ENCODE data around the gene GIGYF1. TPM values are rescaled to one million over a fixed set of nuclear protein-coding genes. Genes with fewer than 3 reads are reported as not detected.

Gene GIGYF1
- total and polyA plus RNA-seq, 2 of the 13 experiments (the other 11 are each of a cell fraction or from before 2014, with no cell fraction given), result 7.6 to 16.1 TPM

DNA sequence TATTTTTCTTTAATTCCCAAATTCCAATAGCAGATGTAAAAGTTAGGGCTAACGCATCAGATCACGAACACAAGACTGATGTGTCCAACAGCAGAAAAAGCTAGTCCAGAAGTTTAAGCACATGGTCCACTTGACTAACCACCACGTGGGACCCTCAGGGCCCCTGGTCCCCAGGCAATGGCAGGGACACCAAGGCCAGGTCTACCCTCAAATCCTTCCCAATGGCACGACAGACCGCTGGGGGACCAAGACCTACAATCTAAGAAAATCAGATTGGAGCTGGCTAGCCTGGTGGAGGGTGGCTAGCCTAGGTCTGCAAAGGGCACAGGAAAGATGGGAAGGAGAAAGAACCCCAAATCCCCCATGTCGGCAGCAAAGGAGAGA lies 1.5 kb downstream of the GIGYF1 start:
- no peak overlapping the region for H3K27ac ChIP-seq (ENCODE audit: extremely low read length, insufficient read depth, low read length)
- 62% methylated on average over 6 of the region's 6 CpGs for WGBS (ENCODE audit: low lambda C conversion rate)
- no peak for ATAC-seq

More for the DNA sequence above, 1.5 kb downstream of the GIGYF1 start:
- H3K79me2 ChIP-seq (ENCODE audit: insufficient read depth, low read length), result peaks cover 48% of the 10 kb centered on the region
- POLR2A ChIA-PET, result interaction anchor here (0.6 to 4.4 kb wide), 9 partner anchors 12 to 182 kb away, joined by 3 to 17 read pairs (median 4); partner anchors contain the start of genes FBXO24, LRCH4, MOSPD3 and POP7
- FAIRE-seq, result no peak
- BruUV-seq (replicated peaks), result no TSS peak
- intact Hi-C loops (cut with micrococcal nuclease; ENCODE audit: unreplicated experiment) (loop anchor here (5.0 kb wide), 1 partner anchor 80 kb away; the partner anchor contains the start of gene MOSPD3), in situ Hi-C loops (cut with HindIII; ENCODE audit: extremely low pct_ligation_motif_present, low pct_unique_long_range_greater_than_20kb) (loop anchor here (5.0 to 10.0 kb wide), 2 partner anchors 80 to 228 kb away; partner anchors contain the start of genes MOSPD3 and SPACDR)
- H3K4me3 ChIP-seq (replicated peaks in 1 of 3; ENCODE audit: insufficient read depth in 1 of 3, low read depth in 2 of 3, low read length in 3 of 3), result peak overlapping the region; percentile 93 to 97 (median 96)
- H3K9ac ChIP-seq (ENCODE audit: insufficient read depth, low read depth, low read length), result peak overlapping the region; percentile 88
- no peaks in the 10 kb centered on the region for H3K27me3 ChIP-seq (ENCODE audit: control insufficient read depth in 1 of 2, insufficient read depth in 2 of 2, low read length in 2 of 2)
- peaks cover 34% of the 10 kb centered on the region for H3K4me1 ChIP-seq (ENCODE audit: insufficient read depth, low read length)
- H3K36me3 ChIP-seq (replicated peaks in 1 of 2; ENCODE audit: control insufficient read depth in 1 of 2, insufficient read depth in 2 of 2, low read length in 2 of 2), result peaks cover 11 to 27% of the 10 kb centered on the region in 2 experiments; a peak in 4 of 5 replicates
- H4K20me1 ChIP-seq (ENCODE audit: insufficient read depth, low read length), result peaks cover 40% of the 10 kb centered on the region
- CTCF ChIA-PET (ENCODE audit: low intra/inter-chr PET ratio, low total read pairs), result interaction anchor here (2.0 kb wide), 1 partner anchor 63 kb away, joined by 8 read pairs; no protein-coding TSS in a partner anchor
- TF ChIP-seq, protein P1, sequence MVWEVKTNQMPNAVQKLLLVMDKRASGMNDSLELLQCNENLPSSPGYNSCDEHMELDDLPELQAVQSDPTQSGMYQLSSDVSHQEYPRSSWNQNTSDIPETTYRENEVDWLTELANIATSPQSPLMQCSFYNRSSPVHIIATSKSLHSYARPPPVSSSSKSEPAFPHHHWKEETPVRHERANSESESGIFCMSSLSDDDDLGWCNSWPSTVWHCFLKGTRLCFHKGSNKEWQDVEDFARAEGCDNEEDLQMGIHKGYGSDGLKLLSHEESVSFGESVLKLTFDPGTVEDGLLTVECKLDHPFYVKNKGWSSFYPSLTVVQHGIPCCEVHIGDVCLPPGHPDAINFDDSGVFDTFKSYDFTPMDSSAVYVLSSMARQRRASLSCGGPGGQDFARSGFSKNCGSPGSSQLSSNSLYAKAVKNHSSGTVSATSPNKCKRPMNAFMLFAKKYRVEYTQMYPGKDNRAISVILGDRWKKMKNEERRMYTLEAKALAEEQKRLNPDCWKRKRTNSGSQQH (CRISPR knock-in tag; IDR thresholded peaks at IDR 0.05; ENCODE audit: low read depth), result 0 out of 2 replicates have a peak, but pooled peaks have one; percentile 16
- TF ChIP-seq MYC (CRISPR knock-in tag; IDR thresholded peaks at IDR 0.05; ENCODE audit: borderline replicate concordance) (peak; percentile 61; the same call in 1 of the 2 replicates), NCOA2 (CRISPR knock-in tag; IDR thresholded peaks at IDR 0.05) (no peak), ISL2 (CRISPR knock-in tag; IDR thresholded peaks at IDR 0.05) (no peak)
- TF ChIP-seq, protein P2, sequence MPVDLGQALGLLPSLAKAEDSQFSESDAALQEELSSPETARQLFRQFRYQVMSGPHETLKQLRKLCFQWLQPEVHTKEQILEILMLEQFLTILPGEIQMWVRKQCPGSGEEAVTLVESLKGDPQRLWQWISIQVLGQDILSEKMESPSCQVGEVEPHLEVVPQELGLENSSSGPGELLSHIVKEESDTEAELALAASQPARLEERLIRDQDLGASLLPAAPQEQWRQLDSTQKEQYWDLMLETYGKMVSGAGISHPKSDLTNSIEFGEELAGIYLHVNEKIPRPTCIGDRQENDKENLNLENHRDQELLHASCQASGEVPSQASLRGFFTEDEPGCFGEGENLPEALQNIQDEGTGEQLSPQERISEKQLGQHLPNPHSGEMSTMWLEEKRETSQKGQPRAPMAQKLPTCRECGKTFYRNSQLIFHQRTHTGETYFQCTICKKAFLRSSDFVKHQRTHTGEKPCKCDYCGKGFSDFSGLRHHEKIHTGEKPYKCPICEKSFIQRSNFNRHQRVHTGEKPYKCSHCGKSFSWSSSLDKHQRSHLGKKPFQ (CRISPR knock-in tag; IDR thresholded peaks at IDR 0.05; ENCODE audit: insufficient replicate concordance), result no peak
- TF ChIP-seq, protein P3, sequence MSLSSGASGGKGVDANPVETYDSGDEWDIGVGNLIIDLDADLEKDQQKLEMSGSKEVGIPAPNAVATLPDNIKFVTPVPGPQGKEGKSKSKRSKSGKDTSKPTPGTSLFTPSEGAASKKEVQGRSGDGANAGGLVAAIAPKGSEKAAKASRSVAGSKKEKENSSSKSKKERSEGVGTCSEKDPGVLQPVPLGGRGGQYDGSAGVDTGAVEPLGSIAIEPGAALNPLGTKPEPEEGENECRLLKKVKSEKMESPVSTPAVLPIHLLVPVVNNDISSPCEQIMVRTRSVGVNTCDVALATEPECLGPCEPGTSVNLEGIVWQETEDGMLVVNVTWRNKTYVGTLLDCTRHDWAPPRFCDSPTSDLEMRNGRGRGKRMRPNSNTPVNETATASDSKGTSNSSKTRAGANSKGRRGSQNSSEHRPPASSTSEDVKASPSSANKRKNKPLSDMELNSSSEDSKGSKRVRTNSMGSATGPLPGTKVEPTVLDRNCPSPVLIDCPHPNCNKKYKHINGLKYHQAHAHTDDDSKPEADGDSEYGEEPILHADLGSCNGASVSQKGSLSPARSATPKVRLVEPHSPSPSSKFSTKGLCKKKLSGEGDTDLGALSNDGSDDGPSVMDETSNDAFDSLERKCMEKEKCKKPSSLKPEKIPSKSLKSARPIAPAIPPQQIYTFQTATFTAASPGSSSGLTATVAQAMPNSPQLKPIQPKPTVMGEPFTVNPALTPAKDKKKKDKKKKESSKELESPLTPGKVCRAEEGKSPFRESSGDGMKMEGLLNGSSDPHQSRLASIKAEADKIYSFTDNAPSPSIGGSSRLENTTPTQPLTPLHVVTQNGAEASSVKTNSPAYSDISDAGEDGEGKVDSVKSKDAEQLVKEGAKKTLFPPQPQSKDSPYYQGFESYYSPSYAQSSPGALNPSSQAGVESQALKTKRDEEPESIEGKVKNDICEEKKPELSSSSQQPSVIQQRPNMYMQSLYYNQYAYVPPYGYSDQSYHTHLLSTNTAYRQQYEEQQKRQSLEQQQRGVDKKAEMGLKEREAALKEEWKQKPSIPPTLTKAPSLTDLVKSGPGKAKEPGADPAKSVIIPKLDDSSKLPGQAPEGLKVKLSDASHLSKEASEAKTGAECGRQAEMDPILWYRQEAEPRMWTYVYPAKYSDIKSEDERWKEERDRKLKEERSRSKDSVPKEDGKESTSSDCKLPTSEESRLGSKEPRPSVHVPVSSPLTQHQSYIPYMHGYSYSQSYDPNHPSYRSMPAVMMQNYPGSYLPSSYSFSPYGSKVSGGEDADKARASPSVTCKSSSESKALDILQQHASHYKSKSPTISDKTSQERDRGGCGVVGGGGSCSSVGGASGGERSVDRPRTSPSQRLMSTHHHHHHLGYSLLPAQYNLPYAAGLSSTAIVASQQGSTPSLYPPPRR (CRISPR knock-in tag; IDR thresholded peaks at IDR 0.05; ENCODE audit: borderline replicate concordance), result no peak
- TF ChIP-seq, protein P4, sequence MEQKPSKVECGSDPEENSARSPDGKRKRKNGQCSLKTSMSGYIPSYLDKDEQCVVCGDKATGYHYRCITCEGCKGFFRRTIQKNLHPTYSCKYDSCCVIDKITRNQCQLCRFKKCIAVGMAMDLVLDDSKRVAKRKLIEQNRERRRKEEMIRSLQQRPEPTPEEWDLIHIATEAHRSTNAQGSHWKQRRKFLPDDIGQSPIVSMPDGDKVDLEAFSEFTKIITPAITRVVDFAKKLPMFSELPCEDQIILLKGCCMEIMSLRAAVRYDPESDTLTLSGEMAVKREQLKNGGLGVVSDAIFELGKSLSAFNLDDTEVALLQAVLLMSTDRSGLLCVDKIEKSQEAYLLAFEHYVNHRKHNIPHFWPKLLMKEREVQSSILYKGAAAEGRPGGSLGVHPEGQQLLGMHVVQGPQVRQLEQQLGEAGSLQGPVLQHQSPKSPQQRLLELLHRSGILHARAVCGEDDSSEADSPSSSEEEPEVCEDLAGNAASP (CRISPR knock-in tag; IDR thresholded peaks at IDR 0.05; ENCODE audit: borderline replicate concordance), result no peak
- TF ChIP-seq, protein P5, sequence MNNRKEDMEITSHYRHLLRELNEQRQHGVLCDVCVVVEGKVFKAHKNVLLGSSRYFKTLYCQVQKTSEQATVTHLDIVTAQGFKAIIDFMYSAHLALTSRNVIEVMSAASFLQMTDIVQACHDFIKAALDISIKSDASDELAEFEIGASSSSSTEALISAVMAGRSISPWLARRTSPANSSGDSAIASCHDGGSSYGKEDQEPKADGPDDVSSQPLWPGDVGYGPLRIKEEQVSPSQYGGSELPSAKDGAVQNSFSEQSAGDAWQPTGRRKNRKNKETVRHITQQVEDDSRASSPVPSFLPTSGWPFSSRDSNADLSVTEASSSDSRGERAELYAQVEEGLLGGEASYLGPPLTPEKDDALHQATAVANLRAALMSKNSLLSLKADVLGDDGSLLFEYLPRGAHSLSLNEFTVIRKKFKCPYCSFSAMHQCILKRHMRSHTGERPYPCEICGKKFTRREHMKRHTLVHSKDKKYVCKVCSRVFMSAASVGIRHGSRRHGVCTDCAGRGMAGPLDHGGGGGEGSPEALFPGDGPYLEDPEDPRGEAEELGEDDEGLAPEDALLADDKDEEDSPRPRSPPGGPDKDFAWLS (CRISPR knock-in tag; IDR thresholded peaks at IDR 0.05; ENCODE audit: borderline replicate concordance), result no peak
- DNase-seq (ENCODE audit: low spot score), result no peak
- H2AFZ ChIP-seq (ENCODE audit: low read length), result no peak overlapping the region
- no peaks in the 10 kb centered on the region for H3K9me3 ChIP-seq (ENCODE audit: low read length)
- peak overlapping the region; percentile 89 for H3K4me2 ChIP-seq (ENCODE audit: low read depth, low read length)

Measured in HepG2 (cell line).